Neural crest cell (in vitro differentiated cells): Measurements from ENCODE around the gene HOXD8. TPM values are rescaled to one million over a fixed set of nuclear protein-coding genes. Genes with fewer than 3 reads are reported as not detected.

Experiments used
- DNase-seq: peaks from one replicate; pipeline ENCODE4 v3.0.0; 2021; ENCODE audit warnings: low read depth, mixed read lengths, low spot score
- H3K27ac Mint-ChIP-seq: one replicate; pipeline ENCODE4 v1.8.0; 2021; ENCODE audit warnings: mild to moderate bottlenecking, mixed read lengths; ENCODE audit not compliant: unreplicated experiment
- H3K27me3 Mint-ChIP-seq: 2 replicates; pipeline ENCODE4 v1.8.0; 2021; ENCODE audit warnings: low read depth, mild to moderate bottlenecking, mixed read lengths
- H3K36me3 Mint-ChIP-seq: 2 replicates; pipeline ENCODE4 v1.8.0; 2021; ENCODE audit warnings: low read depth, mild to moderate bottlenecking, mixed read lengths
- H3K4me1 Mint-ChIP-seq: 2 replicates; pipeline ENCODE4 v1.8.0; 2021; ENCODE audit warnings: mixed read lengths
- H3K4me3 Mint-ChIP-seq: one replicate; pipeline ENCODE4 v1.8.0; 2021; ENCODE audit warnings: mild to moderate bottlenecking, mixed read lengths
- H3K9me3 Mint-ChIP-seq: 2 replicates; pipeline ENCODE4 v1.8.0; 2021; ENCODE audit warnings: mixed read lengths
- total RNA-seq: library from RNA; stranded (reverse); gene quantifications from 2 replicates; pipeline ENCODE4 v1.2.1, GENCODE V29; 2021
- TF ChIP-seq, protein P1 (sequence below): fragments of 200-600 bp; sonication (generic); conservative IDR thresholded peaks from 2 replicates; pipeline ENCODE4 v1.5.0; 2021; ENCODE audit warnings: antibody characterized with exemption, mild to moderate bottlenecking

HOXD8 gene
- total RNA-seq, 1 donor from 2014 or later, result not detected

DNA sequence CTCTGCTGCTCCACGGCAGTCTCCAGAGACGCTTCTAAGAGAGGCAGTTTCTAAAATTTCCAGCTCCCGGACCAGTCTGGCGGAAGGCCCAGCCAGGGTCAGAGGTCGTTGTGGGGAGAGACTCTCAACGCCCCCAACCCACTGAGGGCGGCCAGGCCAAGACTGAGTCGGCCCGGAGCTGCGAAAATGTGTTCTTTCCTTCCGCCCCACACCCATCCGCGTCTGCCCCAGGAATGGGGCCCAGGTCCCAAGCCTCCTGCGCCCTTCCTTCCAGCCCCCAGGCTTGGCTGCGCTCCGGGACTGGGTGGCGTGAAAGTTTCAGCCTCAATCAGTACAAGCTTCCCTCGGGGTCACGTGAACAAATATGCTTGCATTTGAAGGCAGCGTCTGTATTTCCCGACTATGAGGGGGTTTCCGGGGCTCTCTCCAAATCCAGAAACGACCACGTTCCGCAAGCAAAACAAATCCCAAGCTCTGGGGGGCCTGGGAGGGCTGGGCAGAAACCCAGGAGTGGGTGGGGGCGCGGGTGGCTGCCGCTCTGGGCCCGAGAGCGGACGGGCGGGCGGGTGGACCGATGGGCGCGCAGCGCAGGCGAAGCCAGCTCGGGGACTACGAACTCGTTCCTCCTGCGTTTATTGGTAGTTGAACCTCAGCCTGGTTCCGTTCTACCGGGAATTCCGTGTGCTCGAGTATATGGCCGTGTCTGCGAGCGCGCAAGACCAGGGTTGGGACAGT, 30.9 kb downstream of the HOXD8 start:
- no peak overlapping the region for H3K4me3 Mint-ChIP-seq
- TF ChIP-seq, protein P1, sequence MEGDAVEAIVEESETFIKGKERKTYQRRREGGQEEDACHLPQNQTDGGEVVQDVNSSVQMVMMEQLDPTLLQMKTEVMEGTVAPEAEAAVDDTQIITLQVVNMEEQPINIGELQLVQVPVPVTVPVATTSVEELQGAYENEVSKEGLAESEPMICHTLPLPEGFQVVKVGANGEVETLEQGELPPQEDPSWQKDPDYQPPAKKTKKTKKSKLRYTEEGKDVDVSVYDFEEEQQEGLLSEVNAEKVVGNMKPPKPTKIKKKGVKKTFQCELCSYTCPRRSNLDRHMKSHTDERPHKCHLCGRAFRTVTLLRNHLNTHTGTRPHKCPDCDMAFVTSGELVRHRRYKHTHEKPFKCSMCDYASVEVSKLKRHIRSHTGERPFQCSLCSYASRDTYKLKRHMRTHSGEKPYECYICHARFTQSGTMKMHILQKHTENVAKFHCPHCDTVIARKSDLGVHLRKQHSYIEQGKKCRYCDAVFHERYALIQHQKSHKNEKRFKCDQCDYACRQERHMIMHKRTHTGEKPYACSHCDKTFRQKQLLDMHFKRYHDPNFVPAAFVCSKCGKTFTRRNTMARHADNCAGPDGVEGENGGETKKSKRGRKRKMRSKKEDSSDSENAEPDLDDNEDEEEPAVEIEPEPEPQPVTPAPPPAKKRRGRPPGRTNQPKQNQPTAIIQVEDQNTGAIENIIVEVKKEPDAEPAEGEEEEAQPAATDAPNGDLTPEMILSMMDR, result no peak
- peaks cover 16% of the 10 kb centered on the region for H3K4me1 Mint-ChIP-seq
- no peak for DNase-seq
- H3K27me3 Mint-ChIP-seq, result peaks cover 100% of the 10 kb centered on the region
- peaks cover 3% of the 10 kb centered on the region for H3K9me3 Mint-ChIP-seq
- H3K27ac Mint-ChIP-seq, result no peak overlapping the region
- peaks cover 4% of the 10 kb centered on the region for H3K36me3 Mint-ChIP-seq

DNA sequence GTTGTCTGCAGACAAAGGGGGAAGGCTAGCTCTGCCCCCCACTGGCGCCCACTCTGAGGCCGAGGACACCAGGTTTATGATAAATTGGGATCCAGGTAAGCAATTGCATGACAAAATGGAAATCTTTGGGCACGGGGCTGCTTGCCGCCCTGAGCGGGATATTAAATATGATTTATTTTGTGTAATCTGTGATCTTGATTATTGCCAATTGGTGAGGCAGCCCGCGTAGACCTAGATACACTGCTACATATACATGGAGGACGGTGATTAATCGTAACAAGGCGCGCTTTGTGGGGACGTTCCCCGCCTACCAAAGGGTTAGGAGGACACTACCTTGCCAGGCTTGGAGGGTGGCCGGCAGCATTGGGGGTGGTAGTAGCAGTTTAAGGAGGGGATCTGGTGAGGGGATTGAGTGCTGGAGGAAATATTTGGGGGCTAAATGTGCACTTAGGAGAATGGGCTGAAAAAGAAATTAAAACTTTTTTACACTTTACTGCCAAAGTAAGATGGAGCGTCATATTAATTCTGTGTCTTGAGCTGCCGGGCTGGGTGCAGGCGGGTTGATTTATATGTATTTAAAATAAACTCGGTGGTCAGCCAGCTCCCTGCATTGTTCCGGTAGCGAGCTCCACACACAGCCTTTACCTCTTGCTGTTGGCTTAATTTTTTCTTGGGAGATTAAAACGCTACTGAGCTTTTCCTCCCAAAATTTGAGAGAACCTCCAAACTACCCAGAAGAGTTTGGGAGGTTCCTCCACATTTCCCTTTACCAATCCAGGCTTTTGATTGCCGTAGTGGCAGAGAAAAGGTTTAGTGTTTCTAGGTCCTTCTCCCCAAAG, 31.7 kb downstream of the HOXD8 start:
- peaks cover 3% of the 10 kb centered on the region for H3K9me3 Mint-ChIP-seq

GRCh38 chr2:176161825-176162626, 32.5 kb downstream of the HOXD8 start:
- peaks cover 4% of the 10 kb centered on the region for H3K36me3 Mint-ChIP-seq
- no peak overlapping the region for H3K27ac Mint-ChIP-seq
- H3K4me1 Mint-ChIP-seq, result peaks cover 16% of the 10 kb centered on the region
- H3K27me3 Mint-ChIP-seq, result peaks cover 100% of the 10 kb centered on the region
- peak overlapping the region; percentile 62 for H3K4me3 Mint-ChIP-seq
- DNase-seq, result no peak
- TF ChIP-seq, protein P1, result no peak
- peaks cover 3% of the 10 kb centered on the region for H3K9me3 Mint-ChIP-seq

More for the DNA sequence above, 31.7 kb downstream of the HOXD8 start:
- Mint-ChIP-seq H3K36me3 (peaks cover 4% of the 10 kb centered on the region), H3K4me1 (peaks cover 16% of the 10 kb centered on the region), H3K27ac (no peak overlapping the region), H3K4me3 (peak overlapping the region; percentile 20), H3K27me3 (peaks cover 100% of the 10 kb centered on the region)
- TF ChIP-seq, protein P1, result no peak
- DNase-seq, result no peak

DNA sequence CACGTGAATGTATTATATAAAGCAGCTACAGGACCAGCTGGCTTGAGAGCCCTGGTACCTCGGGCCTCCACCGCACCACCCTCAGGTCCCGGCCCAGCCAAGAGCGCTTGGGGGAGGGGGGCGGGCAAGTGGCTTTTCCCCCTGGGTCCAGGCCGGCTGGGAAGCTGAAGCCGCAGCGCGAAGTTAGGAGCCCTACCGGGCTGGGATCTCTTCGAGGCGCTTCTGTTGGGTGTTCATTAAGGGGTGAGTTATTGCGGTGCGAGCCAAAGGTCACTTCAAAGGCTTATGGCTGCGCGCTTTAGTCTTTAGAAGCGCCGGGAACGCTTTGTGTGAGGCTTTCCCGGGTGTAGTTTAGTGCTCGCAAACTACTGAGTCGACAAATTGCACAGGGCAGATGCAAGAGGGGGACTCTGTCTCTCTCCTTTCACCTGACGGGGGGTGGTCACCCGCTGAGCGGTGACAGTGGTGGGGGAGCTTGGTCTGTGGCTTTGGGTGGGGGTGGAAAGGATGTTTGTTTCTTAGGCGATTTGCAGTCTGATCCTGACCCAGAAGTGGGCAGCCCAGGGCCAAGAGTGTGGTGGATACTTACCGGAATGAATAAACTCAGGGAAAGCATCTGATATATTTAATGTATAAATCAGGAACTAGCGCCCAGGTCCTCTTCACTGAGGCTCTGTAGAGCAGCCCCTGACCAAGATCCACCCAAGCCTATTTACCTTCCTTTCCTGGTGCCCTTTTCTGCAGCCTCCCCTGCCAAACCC, 33.6 kb downstream of the HOXD8 start:
- Mint-ChIP-seq H3K4me3 (peak overlapping the region; percentile 64), H3K27me3 (peaks cover 100% of the 10 kb centered on the region), H3K27ac (no peak overlapping the region), H3K36me3 (peaks cover 4% of the 10 kb centered on the region), H3K9me3 (peaks cover 6% of the 10 kb centered on the region), H3K4me1 (peaks cover 8% of the 10 kb centered on the region)
- TF ChIP-seq, protein P1, result no peak
- no peak for DNase-seq

DNA sequence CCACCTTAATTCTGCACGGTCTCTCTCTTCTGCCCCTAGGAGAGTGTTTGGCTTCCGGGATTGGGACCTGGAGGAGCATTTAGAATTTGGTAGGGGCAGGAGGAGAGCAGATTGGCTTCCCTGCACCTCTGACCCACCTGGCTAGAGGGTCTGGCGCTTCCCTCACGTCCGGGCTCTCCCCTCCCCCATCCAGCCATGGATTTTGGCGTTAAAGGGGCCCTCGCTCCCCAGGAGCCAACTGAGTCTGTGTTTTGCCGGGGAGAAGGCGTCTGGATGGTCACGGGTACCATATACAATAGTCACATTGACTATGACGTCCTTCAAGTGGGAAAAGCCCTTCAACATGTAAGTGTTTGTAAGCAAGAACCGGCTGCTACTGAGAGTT, 34.2 kb downstream of the HOXD8 start:
- Mint-ChIP-seq H3K4me1 (peaks cover 4% of the 10 kb centered on the region), H3K4me3 (no peak overlapping the region), H3K9me3 (peaks cover 6% of the 10 kb centered on the region), H3K27ac (no peak overlapping the region), H3K36me3 (peaks cover 4% of the 10 kb centered on the region), H3K27me3 (peaks cover 100% of the 10 kb centered on the region)
- TF ChIP-seq, protein P1, result no peak
- DNase-seq, result no peak
